GM19099 (cell line): Measurements from ENCODE around the gene CLSTN2.

Experiments
- POLR2A ChIP-seq: IDR thresholded peaks from 3 replicates; pipeline ENCODE4 v1.6.1; 2011; ENCODE audit warnings: low read depth; ENCODE audit not compliant: insufficient read length; ENCODE audit errors: extremely low read depth

Gene CLSTN2

DNA sequence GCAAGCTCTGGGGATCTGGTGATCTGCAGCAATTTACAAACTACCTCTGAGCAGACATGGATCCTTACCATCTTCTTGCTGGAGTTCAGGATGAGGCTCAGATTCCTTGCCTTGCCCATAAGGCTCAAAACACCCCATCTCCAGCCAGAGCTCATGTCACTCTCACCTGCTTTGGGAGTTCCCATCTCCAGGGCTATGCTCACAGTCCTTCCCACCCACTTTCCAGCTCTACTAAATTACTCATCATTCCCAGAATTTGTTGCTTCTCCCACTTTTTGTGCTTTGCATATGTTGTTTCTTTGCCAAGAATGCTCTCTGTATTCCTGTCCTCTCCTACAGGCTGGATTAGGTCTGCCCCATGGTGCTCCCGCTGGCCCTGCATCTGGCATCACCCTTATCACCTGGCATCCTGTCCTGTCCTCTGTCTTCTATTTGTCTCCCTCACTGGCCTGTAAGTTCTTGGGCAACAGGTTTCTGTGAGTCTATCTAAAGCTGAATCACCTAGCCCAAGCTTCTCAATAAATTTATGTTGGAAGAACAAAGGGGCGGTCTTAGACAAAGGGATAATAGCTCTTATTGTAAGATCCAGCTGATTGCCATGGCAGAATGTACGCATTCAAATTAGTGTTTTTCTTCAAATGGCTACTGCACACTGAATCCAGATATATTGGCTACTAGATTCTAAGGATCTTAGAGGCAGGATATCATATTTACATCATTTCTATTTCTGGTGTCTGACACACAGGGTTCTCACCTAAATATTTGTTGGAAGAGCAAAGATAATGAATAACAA lies 179.2 kb downstream of the CLSTN2 start:
- no peak for TF ChIP-seq POLR2A

- no peak for TF ChIP-seq POLR2A
Observed at GRCh38 chr3:140114789-140115080, 179.8 kb downstream of the CLSTN2 start.

DNA sequence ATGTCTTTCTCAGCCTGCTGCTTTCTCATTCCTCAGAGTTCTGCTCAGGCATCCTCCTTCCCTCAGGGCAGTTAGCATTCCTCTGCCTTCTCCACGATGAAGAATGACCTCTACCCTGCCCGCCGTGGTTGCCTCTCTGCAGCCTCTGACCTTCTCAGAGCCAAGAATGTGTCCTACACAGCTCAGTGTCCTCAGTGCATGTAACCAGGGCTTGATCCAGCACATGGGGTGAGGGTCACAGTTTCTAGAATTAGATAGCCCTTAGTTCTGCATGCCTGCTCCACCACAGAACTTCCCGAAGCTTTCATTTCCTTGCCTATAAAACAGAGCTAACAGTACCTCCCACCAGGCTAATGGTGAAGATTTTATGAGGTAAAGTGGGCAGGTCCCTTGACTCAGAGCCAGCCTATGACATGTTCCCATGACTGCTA lies 182.1 kb downstream of the CLSTN2 start:
- TF ChIP-seq POLR2A, result no peak

DNA sequence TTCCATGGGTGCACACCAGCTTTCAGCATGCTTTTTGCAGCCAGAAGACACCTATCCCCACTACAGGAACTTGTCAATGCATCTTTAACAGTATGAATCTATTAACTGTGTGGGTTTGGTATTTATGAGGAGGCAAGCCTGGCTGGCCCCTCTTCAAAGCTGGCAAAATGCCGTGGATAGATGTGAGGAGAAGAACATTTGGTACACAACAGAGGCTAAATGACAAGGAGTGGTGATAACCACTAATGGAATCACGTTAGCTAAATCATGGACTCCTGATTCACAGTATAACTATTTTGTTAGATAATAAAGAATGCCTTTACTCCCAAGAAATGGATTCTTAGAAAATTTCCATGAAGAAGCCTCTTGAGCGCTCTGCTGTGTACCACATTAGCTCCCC lies 187.2 kb downstream of the CLSTN2 start:
- no peak for TF ChIP-seq POLR2A

DNA sequence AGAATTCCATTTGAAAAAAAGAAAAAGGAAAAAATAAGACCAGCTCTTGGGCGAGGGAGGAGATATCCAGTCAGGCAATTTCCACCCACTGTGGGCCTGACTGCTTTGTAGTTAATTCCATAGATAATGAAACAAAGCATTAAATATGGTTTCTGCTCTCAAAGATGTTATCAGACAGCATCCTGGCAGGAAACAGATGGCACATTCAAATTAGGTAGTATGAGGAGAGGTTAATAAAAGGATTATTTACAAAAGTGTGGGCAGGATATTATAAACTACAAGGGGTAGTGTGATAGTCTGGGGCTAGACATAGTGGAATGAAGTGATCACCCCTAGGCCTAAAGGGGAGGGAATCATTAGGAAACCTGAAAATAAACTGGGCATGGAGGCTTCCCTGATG lies 193.2 kb downstream of the CLSTN2 start:
- TF ChIP-seq POLR2A, result no peak

- TF ChIP-seq POLR2A, result no peak
Observed at GRCh38 chr3:140128631-140129030, 193.6 kb downstream of the CLSTN2 start.

- TF ChIP-seq POLR2A, result no peak
Observed at GRCh38 chr3:140129768-140130284, 194.8 kb downstream of the CLSTN2 start.

DNA sequence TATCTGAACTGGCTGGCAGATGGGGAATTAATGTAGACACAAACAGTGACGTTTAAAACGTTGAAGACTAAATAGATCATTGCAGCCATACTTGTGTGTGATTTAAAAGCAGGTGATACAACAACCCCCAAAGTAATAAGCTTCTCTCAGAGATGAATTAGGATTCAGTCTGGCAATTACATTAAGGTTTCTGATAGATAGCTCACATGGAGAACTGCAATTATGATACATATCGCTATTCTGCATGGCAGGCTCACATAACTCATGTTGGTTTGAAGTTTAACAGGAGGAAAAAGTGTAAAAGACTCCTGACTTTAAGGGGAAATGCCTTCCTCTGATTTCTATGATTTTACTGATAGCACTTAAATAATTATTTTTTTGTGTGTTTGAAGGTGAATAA lies 196.9 kb downstream of the CLSTN2 start:
- no peak for TF ChIP-seq POLR2A

GRCh38 chr3:140134231-140134965 lies 199.4 kb downstream of the CLSTN2 start:
- TF ChIP-seq POLR2A, result no peak

GRCh38 chr3:140135461-140135860 lies 200.5 kb downstream of the CLSTN2 start:
- TF ChIP-seq POLR2A, result no peak

- TF ChIP-seq POLR2A, result no peak
Observed at GRCh38 chr3:140143367-140144069, 208.5 kb downstream of the CLSTN2 start.

DNA sequence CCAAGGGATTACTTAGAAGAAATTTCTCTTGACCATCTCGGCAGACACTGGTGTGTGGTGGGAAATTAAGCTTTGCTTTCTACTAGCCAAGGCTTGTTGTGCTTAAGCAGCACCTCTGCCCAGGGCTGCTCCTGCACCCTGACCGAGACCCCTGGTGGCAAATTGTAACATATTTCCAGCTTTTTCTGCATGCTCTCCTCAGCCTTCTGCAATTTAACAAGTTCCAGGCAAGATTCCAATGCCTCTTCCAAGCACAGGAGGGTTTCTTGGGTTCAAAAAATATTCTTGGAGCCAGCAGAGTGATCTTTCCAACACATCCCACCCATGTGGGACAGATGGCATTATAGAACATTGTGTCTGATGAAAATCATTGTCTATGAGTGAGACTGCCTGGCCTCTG lies 210.5 kb downstream of the CLSTN2 start:
- no peak for TF ChIP-seq POLR2A

GRCh38 chr3:140146668-140147067 lies 211.7 kb downstream of the CLSTN2 start:
- TF ChIP-seq POLR2A, result no peak

DNA sequence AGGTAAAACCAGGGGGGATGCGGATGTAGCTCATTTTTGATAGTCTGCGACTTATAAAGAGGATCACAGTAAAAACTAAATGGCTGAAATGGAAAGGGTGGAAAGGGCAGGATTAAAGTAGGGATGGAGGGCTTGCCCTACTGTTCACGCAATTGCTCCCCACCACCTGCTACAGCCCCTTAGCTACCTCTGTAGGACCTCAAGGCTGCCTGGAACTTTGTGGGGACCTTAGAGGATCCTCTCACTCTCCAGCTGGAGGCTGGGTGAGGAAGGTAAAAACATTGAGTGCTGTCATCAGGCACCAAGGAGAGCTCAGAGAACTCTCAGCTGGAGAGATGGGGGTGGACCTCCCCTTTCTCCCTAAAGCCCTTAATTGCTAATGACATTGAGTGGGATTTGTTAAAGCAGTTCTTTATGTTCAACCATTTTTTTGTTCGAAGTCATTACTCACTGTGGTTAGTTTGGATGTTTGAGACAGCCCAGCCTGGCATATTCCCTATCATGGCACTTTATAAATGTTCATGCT lies 213.0 kb downstream of the CLSTN2 start:
- TF ChIP-seq POLR2A, result no peak

DNA sequence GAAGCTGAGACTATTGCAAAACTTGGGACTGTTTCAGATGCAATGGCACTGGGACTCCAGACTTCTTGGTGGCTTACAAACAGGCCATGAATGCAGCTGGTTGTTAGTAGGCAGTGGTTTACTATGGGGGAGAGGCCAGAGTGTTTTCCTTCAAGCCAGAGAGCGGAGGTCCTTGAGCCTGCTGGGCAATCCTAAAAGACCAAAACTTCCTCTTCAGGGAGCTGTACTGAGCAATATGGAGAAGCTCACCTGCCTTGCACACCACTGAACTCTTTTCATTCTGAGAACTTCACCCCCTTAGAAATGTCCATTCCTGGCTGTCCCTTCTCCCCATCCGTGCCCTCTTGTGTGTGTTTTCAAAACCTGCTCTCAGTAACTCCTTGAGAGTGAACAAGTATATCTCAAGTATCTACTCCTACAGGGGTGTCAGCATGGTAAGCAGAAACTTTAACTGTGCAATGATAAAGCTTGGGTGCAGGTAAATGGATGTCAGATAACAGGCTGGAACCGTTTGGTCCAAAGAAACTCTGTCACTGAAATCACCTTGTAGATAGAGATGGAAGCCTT lies 213.9 kb downstream of the CLSTN2 start:
- no peak for TF ChIP-seq POLR2A
